Measurements from ENCODE around the gene GALNT15.

DNA sequence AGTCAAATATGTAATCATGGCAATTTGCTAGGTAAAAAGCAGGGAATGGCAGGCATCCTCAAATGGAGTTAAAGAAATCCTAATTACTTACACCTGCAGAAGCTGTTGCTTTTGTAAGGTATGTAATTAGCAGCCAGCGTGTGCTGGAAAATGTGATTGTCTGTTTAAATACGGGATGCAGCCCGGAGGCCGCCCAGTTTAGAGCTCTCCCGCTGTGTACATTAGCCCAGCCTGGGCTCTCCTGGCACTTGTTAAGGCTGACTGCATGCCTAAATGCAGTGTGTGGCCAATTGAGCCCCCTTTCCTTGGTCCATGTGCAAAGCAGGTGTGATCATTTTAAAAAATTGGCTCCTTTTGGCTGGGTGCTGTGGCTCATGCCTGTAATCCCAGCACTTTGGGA is 81.2 kb downstream of the GALNT15 start:
- no peak for TF ChIP-seq YY1 (IDR thresholded peaks at IDR 0.05; ENCODE audit: insufficient read depth, insufficient read length)
- no peak for TF ChIP-seq SUZ12 (IDR thresholded peaks at IDR 0.05; ENCODE audit: extremely low read depth, insufficient read depth, insufficient read length)
- no peak for TF ChIP-seq ZNF274 (IDR thresholded peaks at IDR 0.05; ENCODE audit: low read depth, low read length)

All from NT2/D1 (cell line).